Kidney epithelial cell (primary cell): ENCODE measurements around the gene PLD2. TPM values are rescaled to one million over a fixed set of nuclear protein-coding genes. Genes with fewer than 3 reads are reported as not detected.
"Not testable (repeated sequence)": the region's sequence is repeated elsewhere in the genome, so short reads cannot be mapped to it uniquely, and the experiment has no call there.

ENCODE experiments used
- DNase-seq: peaks from one replicate; pipeline ENCODE4 v3.0.0-alpha.2; 2010; ENCODE audit warnings: low read depth
- H3K27me3 ChIP-seq: 2 replicates; pipeline ENCODE4 v1.6.0; 2011; ENCODE audit warnings: low read length; ENCODE audit not compliant: control insufficient read depth, insufficient read depth
- H3K36me3 ChIP-seq: 2 replicates; pipeline ENCODE4 v1.5.1; 2011; ENCODE audit warnings: low read length; ENCODE audit not compliant: control insufficient read depth, insufficient read depth
- H3K4me3 ChIP-seq: 2 replicates; pipeline ENCODE4 v1.5.1; 2011; ENCODE audit warnings: low read depth, mild to moderate bottlenecking, control low read depth, low read length
- CTCF ChIP-seq: IDR thresholded peaks from 2 replicates; pipeline ENCODE4 v1.5.1; 2011; ENCODE audit warnings: mild to moderate bottlenecking, moderate library complexity, low read length, control low read depth, inconsistent platforms; ENCODE audit not compliant: insufficient read depth, poor library complexity, severe bottlenecking
- total RNA-seq: library from RNA; depleted of rRNA; stranded (reverse); fragments of >200 nt; gene quantifications from 2 replicates; pipeline ENCODE4 v1.2.3, GENCODE V29; 2015

Gene PLD2
- total RNA-seq, 1 donor from 2014 or later = 17.4 TPM

DNA sequence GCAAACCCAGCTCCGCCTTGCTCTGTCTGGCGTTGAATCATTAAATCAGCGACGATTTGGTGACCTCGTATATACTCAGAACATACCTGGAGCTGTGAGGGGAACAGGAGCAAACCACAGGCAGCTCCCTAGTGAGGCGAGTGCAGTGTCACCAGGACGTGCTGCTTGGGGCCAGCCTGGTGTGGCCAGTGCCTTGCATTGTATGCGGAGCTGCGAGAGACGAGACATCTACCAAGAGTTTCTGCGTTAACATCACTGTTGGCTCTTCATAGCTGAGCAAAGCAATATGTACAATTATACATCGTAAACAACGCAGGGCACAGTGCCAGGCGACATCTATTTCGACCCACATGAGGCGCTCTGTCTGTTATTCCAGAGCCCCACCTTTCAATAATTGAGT lies 54.1 kb downstream of the PLD2 start:
- Histone ChIP-seq H3K36me3 (no peaks in the 10 kb centered on the region), H3K27me3 (no peaks in the 10 kb centered on the region), H3K4me3 (no peak overlapping the region)
- no peak for TF ChIP-seq CTCF
- DNase-seq = no peak

DNA sequence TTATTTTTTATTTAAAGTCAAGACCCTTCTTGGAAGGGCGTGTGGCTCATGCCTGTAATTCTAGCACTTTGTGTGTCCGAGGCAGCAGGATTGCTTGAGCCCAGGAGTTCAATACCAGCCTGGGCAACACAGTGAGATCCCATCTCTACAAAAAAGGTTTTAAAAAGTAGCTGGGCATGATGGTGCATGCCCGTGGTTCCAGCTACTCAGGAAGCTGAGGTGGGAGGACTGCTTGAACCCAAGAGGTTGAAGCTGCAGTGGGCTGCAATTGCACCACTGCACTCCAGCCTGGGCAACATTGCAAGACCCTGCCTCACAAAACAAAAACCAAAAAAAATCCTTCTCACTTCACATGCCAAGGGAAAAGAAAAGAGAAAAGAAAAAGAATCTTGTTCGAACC lies 55.8 kb downstream of the PLD2 start:
- Histone ChIP-seq H3K27me3 (no peaks in the 10 kb centered on the region), H3K36me3 (no peaks in the 10 kb centered on the region), H3K4me3 (no peak overlapping the region)
- DNase-seq = no peak
- TF ChIP-seq CTCF = no peak

DNA sequence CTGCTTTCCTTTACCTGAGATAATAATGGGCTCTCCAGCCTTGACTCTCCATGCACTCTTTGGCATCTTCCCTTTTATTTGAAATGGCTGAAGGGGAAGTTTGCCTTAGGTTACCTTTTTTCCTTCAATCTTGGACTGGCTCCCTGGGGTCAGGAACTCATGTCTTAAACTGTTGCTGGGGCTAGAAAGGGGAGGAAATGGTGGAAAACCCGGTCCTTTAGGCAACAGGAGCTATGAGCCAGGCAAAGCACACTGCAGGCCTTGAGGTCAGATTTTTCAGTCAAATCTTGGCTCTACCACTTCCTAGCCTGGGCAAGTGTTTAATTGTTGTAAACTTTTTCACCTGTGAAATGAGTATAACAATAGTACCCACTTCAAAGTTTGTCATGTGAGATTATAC lies 56.4 kb downstream of the PLD2 start:
- Histone ChIP-seq H3K4me3 (no peak overlapping the region), H3K36me3 (no peaks in the 10 kb centered on the region), H3K27me3 (no peaks in the 10 kb centered on the region)
- TF ChIP-seq CTCF = no peak
- no peak for DNase-seq

- H3K27me3 ChIP-seq, H3K36me3 ChIP-seq, H3K4me3 ChIP-seq, DNase-seq: not testable (repeated sequence)
Observed at GRCh38 chr17:4867535-4867934, 60.6 kb downstream of the PLD2 start.

DNA sequence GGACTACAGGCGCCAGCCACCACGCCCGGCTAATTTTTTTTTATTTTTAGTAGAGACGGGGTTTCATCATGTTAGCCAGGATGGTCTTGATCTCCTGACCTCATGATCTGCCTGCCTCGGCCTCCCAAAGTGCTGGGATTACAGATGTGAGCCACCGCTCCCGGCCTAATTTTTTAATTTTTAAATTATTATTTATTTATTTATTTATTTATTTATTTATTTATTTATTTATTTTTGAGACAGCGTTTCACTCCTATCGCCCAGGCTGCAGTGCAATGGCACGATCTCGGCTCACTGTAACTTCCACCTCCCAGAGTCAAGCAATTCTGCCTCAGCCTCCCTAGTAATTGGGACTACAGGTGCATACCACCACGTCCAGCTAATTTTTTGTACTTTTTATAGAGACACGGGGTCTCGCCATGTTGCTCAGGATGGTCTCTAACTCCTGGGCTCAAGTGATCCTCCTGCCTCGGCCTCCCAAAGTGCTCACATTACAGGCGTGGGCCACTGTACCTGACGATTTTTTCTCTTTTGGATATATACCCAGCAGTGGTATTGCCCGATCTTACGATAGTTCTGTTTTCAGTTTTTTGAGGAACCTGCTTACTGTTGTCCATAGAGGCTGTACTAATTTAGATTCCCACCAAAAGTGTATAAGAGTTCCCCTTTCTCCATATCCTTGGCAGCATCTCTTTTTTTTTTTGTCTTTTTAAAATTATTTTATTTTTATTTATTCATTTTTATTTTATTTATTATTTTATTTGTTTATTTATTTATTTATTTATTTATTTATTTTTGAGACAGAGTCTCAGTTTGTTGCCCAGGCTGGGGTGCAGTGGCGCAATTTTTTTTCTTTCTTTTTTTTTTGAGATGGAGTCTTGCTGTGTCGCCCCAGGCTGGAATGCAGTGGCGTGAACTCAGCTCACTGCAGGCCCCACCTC lies 62.4 kb downstream of the PLD2 start:
- DNase-seq, H3K4me3 ChIP-seq, H3K36me3 ChIP-seq, H3K27me3 ChIP-seq: not testable (repeated sequence)

- DNase-seq = no peak
- Histone ChIP-seq H3K27me3 (no peaks in the 10 kb centered on the region), H3K36me3 (no peaks in the 10 kb centered on the region), H3K4me3 (no peak overlapping the region)
- TF ChIP-seq CTCF = no peak
Observed at GRCh38 chr17:4870855-4871254, 63.9 kb downstream of the PLD2 start.

DNA sequence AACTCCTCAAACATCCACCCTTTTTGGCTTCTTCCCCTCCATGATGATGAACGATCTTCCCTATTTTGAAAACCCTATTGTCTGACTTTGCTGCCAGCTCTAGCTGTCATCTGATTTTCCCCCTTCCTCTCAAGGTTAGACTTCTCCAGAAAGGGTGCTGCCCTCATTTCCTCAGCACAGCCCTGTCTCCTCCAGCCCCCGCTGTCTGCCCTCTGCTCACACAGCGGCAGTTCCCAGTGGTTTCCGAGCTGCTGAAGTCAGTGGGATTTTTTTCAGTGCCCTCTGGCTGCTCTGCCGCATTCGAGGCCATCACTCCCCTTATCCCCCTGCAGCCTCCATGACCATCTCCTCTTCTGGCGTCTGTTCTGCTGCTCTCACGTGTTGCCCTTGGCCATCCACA lies 65.8 kb downstream of the PLD2 start:
- no peak for TF ChIP-seq CTCF
- no peak for DNase-seq
- no peak overlapping the region for H3K4me3 ChIP-seq
- no peaks in the 10 kb centered on the region for H3K27me3 ChIP-seq
- no peaks in the 10 kb centered on the region for H3K36me3 ChIP-seq
